GM12878 (cell line): ENCODE data around the gene SHROOM3. TPM values are rescaled to one million over a fixed set of nuclear protein-coding genes. Genes with fewer than 3 reads are reported as not detected.

Source experiments
- ATAC-seq: fragments of 200-7000 bp; cut with Tn5 transposase; 3 replicates; pipeline ENCODE4 v1.9.1; 2020; ENCODE audit warnings: mild to moderate bottlenecking, moderate library complexity
- BruUV-seq: library from RNA; stranded (reverse); fragments of 400-500 nt; replicated peaks from 2 replicates; lab custom pipeline; 2021; lab: Mats Ljungman, UMichigan
- CTCF ChIA-PET: fragments of 300-600 bp; sonication (Branson Sonifier 250); formaldehyde crosslinking; extraction: SDS; loops from one replicate; lab custom pipeline; 2021; ENCODE audit warnings: inconsistent platforms; lab: Yijun Ruan, JAX
- POLR2A ChIA-PET: fragments of 350-600 bp; formaldehyde crosslinking; extraction: SDS; loops from one replicate; lab custom pipeline; 2021; ENCODE audit warnings: inconsistent platforms; lab: Charles Lee
- RAD21 ChIA-PET: fragments of 300-600 bp; sonication (Branson Sonifier 250); formaldehyde crosslinking; loops from one replicate; lab custom pipeline; 2023; ENCODE audit warnings: antibody characterized with exemption; ENCODE audit not compliant: unreplicated experiment; lab: Charles Lee
- SMC1A ChIA-PET: fragments of 300-600 bp; sonication (Branson Sonifier 250); formaldehyde crosslinking; loops from one replicate; lab custom pipeline; 2023; ENCODE audit not compliant: unreplicated experiment, uncharacterized antibody; lab: Charles Lee
- DNase-seq: peaks from one replicate; pipeline ENCODE4 v3.0.0-alpha.2; 2011; ENCODE audit warnings: low read depth, low spot score
- FAIRE-seq: peaks from 3 replicates; lab custom pipeline; 2011; peaks lifted over from hg19 to GRCh38; lab: Jason Lieb, UNC
- H2AFZ ChIP-seq: 2 replicates; pipeline ENCODE4 v1.6.0; 2011; ENCODE audit warnings: low read depth, low read length, control low read depth; ENCODE audit not compliant: control insufficient read depth
- H3K27ac ChIP-seq: 2 replicates; pipeline ENCODE4 v1.5.1; 2011; ENCODE audit warnings: control low read depth; ENCODE audit not compliant: control insufficient read depth, insufficient read depth
- H3K27me3 ChIP-seq, 2 experiments: replicated peaks in 1 of 2; 2 replicates each; pipeline versions ENCODE4 v1.6.0 to v1.6.1; 2011; ENCODE audit warnings: low read length in 1 of 2; ENCODE audit not compliant: control insufficient read depth in 2 of 2, insufficient read depth in 2 of 2
- H3K36me3 ChIP-seq, 2 experiments: 2 replicates each; pipeline ENCODE4 v1.5.1; 2011; ENCODE audit warnings: low read length in 1 of 2; ENCODE audit not compliant: control insufficient read depth in 2 of 2, insufficient read depth in 2 of 2
- H3K4me1 ChIP-seq: 2 replicates; pipeline ENCODE4 v1.6.1; 2011; ENCODE audit warnings: mild to moderate bottlenecking, low read length, moderate library complexity, mixed read lengths; ENCODE audit not compliant: control insufficient read depth, insufficient read depth
- H3K4me2 ChIP-seq: 2 replicates; pipeline ENCODE4 v1.6.0; 2011; ENCODE audit warnings: control low read depth; ENCODE audit not compliant: control insufficient read depth, insufficient read depth
- H3K4me3 ChIP-seq: fragments of 200-600 bp; sonication (generic); 2 replicates; pipeline ENCODE4 v1.5.1; 2016
- H3K79me2 ChIP-seq: 2 replicates; pipeline ENCODE4 v1.6.0; 2011; ENCODE audit warnings: low read length; ENCODE audit not compliant: control insufficient read depth, insufficient read depth
- H3K9ac ChIP-seq: 2 replicates; pipeline ENCODE4 v1.8.0; 2011; ENCODE audit warnings: low read length, control low read depth, mixed read lengths; ENCODE audit not compliant: control insufficient read depth, insufficient read depth
- H3K9me3 ChIP-seq: replicated peaks from 3 replicates; pipeline ENCODE4 v1.5.1; 2011; ENCODE audit warnings: mild to moderate bottlenecking, low read length; ENCODE audit not compliant: control insufficient read depth, insufficient read depth
- H4K20me1 ChIP-seq: 2 replicates; pipeline ENCODE4 v1.6.0; 2011; ENCODE audit not compliant: control insufficient read depth, insufficient read depth
- BRCA1 ChIP-seq: IDR thresholded peaks from 2 replicates; pipeline ENCODE4 v1.6.1; 2011; ENCODE audit warnings: low read depth, low read length, improper control_type of control experiment
- CHD2 ChIP-seq: IDR thresholded peaks from 2 replicates; pipeline ENCODE4 v1.6.1; 2011; ENCODE audit warnings: low read depth, low read length, improper control_type of control experiment, borderline replicate concordance
- JUND ChIP-seq: IDR thresholded peaks from 2 replicates; pipeline ENCODE4 v1.6.1; 2012; ENCODE audit warnings: low read depth, mild to moderate bottlenecking, low read length, improper control_type of control experiment, moderate library complexity
- KDM1A ChIP-seq: fragments of 200-600 bp; sonication (generic); IDR thresholded peaks from 2 replicates; pipeline ENCODE4 v1.6.1; 2016; ENCODE audit warnings: borderline replicate concordance
- MYB ChIP-seq: fragments of 150-350 bp; IDR thresholded peaks from 2 replicates; pipeline ENCODE4 v1.6.1; 2014; ENCODE audit warnings: mild to moderate bottlenecking, low read depth, low read length, borderline replicate concordance
- POLR2A ChIP-seq: IDR thresholded peaks from 2 replicates; pipeline ENCODE4 v1.6.1; 2011; ENCODE audit warnings: low read depth, mild to moderate bottlenecking, low read length
- RBBP5 ChIP-seq: fragments of 200-600 bp; sonication (generic); conservative IDR thresholded peaks from 2 replicates; pipeline ENCODE4 v1.6.1; 2016
- RELA ChIP-seq: fragments of 450-650 bp; IDR thresholded peaks from 2 replicates; pipeline ENCODE4 v1.8.0; 2014; ENCODE audit warnings: borderline replicate concordance; ENCODE audit not compliant: partially characterized antibody
- RUNX3 ChIP-seq: IDR thresholded peaks from 2 replicates; pipeline ENCODE4 v1.6.1; 2012; ENCODE audit warnings: low read length, inconsistent platforms
- SMARCA5 ChIP-seq: fragments of 450-650 bp; IDR thresholded peaks from 2 replicates; pipeline ENCODE4 v1.6.1; 2017; ENCODE audit warnings: mild to moderate bottlenecking
- TAF1 ChIP-seq: IDR thresholded peaks from 2 replicates; pipeline ENCODE4 v1.6.1; 2011; ENCODE audit warnings: mild to moderate bottlenecking, low read depth, low read length, borderline replicate concordance
- ZNF274 ChIP-seq: IDR thresholded peaks from one replicate; pipeline ENCODE4 v1.8.0; 2011; ENCODE audit not compliant: insufficient read length, insufficient read depth
- WGBS: methylation state at CpG from one replicate; pipeline ENCODE4 v1.1.6; 2016; ENCODE audit warnings: low lambda C conversion rate; ENCODE audit not compliant: insufficient replicate concordance, insufficient coverage; ENCODE audit errors: missing lambda C conversion rate; 5-methylcytosine and 5-hydroxymethylcytosine counted together
- in situ Hi-C: fragments of 300-500 bp; cut with MboI; formaldehyde crosslinking; loops from 9 replicates; pipeline ENCODE4 v1.14.3; 2018; ENCODE audit warnings: mixed read lengths
- intact Hi-C: fragments of 100-400 bp; cut with micrococcal nuclease; formaldehyde crosslinking; loops from one replicate; pipeline ENCODE4 v1.14.2; 2022; ENCODE audit not compliant: unreplicated experiment
- polyA plus RNA-seq, 11 experiments: library from polyadenylated mRNA; depleted of rRNA in 4 of 11; unstranded in 6 of 11; stranded (reverse) in 5 of 11; fragments of >200 nt; fragmentation: Nextera tagmentation in 4 of 11; fragmentation: Illumina TruSeq in 1 of 11; extraction: Ambion mirVana in 4 of 11; extraction: Trizol in 1 of 11; gene quantifications; 1 replicate in 1 of 11; 2 replicates in 10 of 11; pipeline versions ENCODE4 v1.2.1 to v1.2.3, GENCODE V29; 2011 to 2016; ENCODE audit warnings: inconsistent platforms in 2 of 11, missing spikeins in 2 of 11, low read depth in 1 of 11
- total RNA-seq, 4 experiments: library from RNA; depleted of rRNA in 3 of 4; stranded (reverse); fragments of >200 nt in 3 of 4; fragmentation: Illumina TruSeq in 1 of 4; extraction: Trizol in 1 of 4; gene quantifications; 2 replicates each; pipeline versions ENCODE4 v1.2.1 to v1.2.3, GENCODE V29; 2013 to 2021

Gene SHROOM3
- total and polyA plus RNA-seq, 10 of the 15 experiments (the other 5 are each of a cell fraction or from before 2014, with no cell fraction given) = under 0.01 to 0.29 (median 0.08) TPM; not detected in 1

DNA sequence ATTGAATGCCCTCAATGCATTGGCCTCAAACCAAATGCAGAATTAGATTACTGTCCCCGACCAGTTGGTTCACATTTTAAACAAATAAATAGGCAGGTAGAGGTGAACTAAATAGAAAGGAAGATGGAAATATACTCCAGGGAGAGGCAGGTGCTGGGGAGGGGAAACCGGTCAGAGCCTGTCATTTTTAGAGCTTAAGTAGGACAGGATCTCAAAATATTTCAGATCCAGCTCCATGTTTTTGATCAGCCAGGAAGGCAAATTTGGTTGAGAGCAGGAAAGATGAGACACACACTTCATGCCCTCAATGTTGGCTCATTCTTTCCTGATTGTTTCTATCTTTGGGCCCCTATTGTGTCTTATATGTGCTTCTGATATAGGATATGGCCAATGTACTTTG lies 206.7 kb downstream of the SHROOM3 start:
- Histone ChIP-seq H2AFZ (no peak overlapping the region), H3K9me3 (no peaks in the 10 kb centered on the region), H3K9ac (no peak overlapping the region), H3K79me2 (no peaks in the 10 kb centered on the region), H3K27me3 (peaks cover 0 to 3% of the 10 kb centered on the region in 2 experiments; a peak in 3 of 4 replicates), H3K27ac (no peak overlapping the region), H3K4me3 (no peak overlapping the region), H4K20me1 (no peaks in the 10 kb centered on the region), H3K4me2 (no peak overlapping the region), H3K36me3 (no peaks in the 10 kb centered on the region), H3K4me1 (no peaks in the 10 kb centered on the region)
- in situ Hi-C loops = no loop called here
- CTCF ChIA-PET = no interaction called here
- SMC1A ChIA-PET = interaction anchor here (0.5 kb wide), 1 partner anchor 9 kb away, joined by 3 read pairs; no protein-coding TSS in a partner anchor
- intact Hi-C loops = no loop called here
- DNase-seq (no peak), ATAC-seq (no peak), FAIRE-seq (no peak)
- POLR2A ChIA-PET = no interaction called here
- RAD21 ChIA-PET = no interaction called here
- 25% methylated on average over 2 of the region's 2 CpGs for WGBS
- TF ChIP-seq RELA = no peak
- no peak for TF ChIP-seq SMARCA5
- TF ChIP-seq TAF1 = no peak
- TF ChIP-seq BRCA1 = no peak
- no peak for TF ChIP-seq RBBP5
- TF ChIP-seq RUNX3 = no peak
- no peak for TF ChIP-seq POLR2A
- no peak for TF ChIP-seq KDM1A
- TF ChIP-seq CHD2 = no peak
- no peak for TF ChIP-seq JUND
- no peak for TF ChIP-seq ZNF274
- no peak for TF ChIP-seq MYB
- no TSS peak for BruUV-seq
